Stimulated activated CD4-positive, alpha-beta T cell treated with anti-CD3 and anti-CD28 coated beads, Interleukin-15, amount 100 ng/mL, for 1 hour (primary cell): ENCODE measurements around the gene MTUS2.
"Not testable (repeated sequence)": the region's sequence is repeated elsewhere in the genome, so short reads cannot be mapped to it uniquely, and the experiment has no call there.

ENCODE experiments used
- DNase-seq, 2 donors: peaks; one replicate each; pipeline ENCODE4 v3.0.0-alpha.2; 2020; ENCODE audit warnings: low read depth in 1 of 2, low spot score in 1 of 2

The MTUS2 gene

GRCh38 chr13:29382021-29382420, 561.9 kb downstream of the MTUS2 start:
- DNase-seq = no peak

- no peak for DNase-seq
Measured at GRCh38 chr13:29383476-29383875, 563.3 kb downstream of the MTUS2 start.

- DNase-seq = no peak
Measured at GRCh38 chr13:29384466-29384865, 564.3 kb downstream of the MTUS2 start.

- no peak for DNase-seq
Measured at GRCh38 chr13:29384871-29385270, 564.7 kb downstream of the MTUS2 start.

GRCh38 chr13:29386246-29386645, 566.1 kb downstream of the MTUS2 start:
- no peak for DNase-seq

GRCh38 chr13:29390598-29390997, 570.5 kb downstream of the MTUS2 start:
- DNase-seq = not testable (repeated sequence)

- no peak for DNase-seq
Measured at GRCh38 chr13:29396446-29396845, 576.3 kb downstream of the MTUS2 start.

- no peak for DNase-seq
Measured at GRCh38 chr13:29397265-29397664, 577.1 kb downstream of the MTUS2 start.

GRCh38 chr13:29402166-29402636, 582.1 kb downstream of the MTUS2 start:
- no peak for DNase-seq

- no peak for DNase-seq
Measured at GRCh38 chr13:29405401-29405800, 585.3 kb downstream of the MTUS2 start.

- DNase-seq = no peak
Measured at GRCh38 chr13:29411481-29411880, 591.3 kb downstream of the MTUS2 start.

- DNase-seq = no peak
Measured at GRCh38 chr13:29418026-29418425, 597.9 kb downstream of the MTUS2 start.

- DNase-seq = no peak
Measured at GRCh38 chr13:29421118-29421517, 601.0 kb downstream of the MTUS2 start.

GRCh38 chr13:29422015-29422414, 601.9 kb downstream of the MTUS2 start:
- DNase-seq = no peak

GRCh38 chr13:29423050-29423449, 602.9 kb downstream of the MTUS2 start:
- no peak for DNase-seq

- no peak for DNase-seq
Measured at GRCh38 chr13:29427937-29428309, 607.8 kb downstream of the MTUS2 start.

GRCh38 chr13:29428310-29429181, 608.4 kb downstream of the MTUS2 start:
- no peak for DNase-seq

GRCh38 chr13:29429286-29429900, 609.3 kb downstream of the MTUS2 start:
- no peak for DNase-seq

GRCh38 chr13:29434217-29434945, 614.2 kb downstream of the MTUS2 start:
- DNase-seq = no peak

- DNase-seq = no peak
Measured at GRCh38 chr13:29435125-29435911, 615.2 kb downstream of the MTUS2 start.

GRCh38 chr13:29436291-29436690, 616.2 kb downstream of the MTUS2 start:
- no peak for DNase-seq
